Activated CD4-positive, alpha-beta T cell treated with anti-CD3 and anti-CD28 coated beads for 48 hours (primary cell): ENCODE data around the gene ALPI.
"Not testable (repeated sequence)": the region's sequence is repeated elsewhere in the genome, so short reads cannot be mapped to it uniquely, and the experiment has no call there.

ENCODE experiments used
- DNase-seq: peaks from one replicate; pipeline ENCODE4 v3.0.0-alpha.2; 2020

The ALPI gene

GRCh38 chr2:232443669-232444408, 12.1 kb upstream of the ALPI start:
- DNase-seq: not testable (repeated sequence)

- DNase-seq: peak; percentile 86
Observed at GRCh38 chr2:232444409-232445148, 11.4 kb upstream of the ALPI start.

- not testable (repeated sequence) for DNase-seq
Observed at GRCh38 chr2:232445149-232445885, 10.6 kb upstream of the ALPI start.

- DNase-seq: not testable (repeated sequence)
Observed at GRCh38 chr2:232446266-232446777, 9.6 kb upstream of the ALPI start.

- DNase-seq: no peak
Observed at GRCh38 chr2:232447091-232447620, 8.8 kb upstream of the ALPI start.

- no peak for DNase-seq
Observed at GRCh38 chr2:232447638-232448303, 8.2 kb upstream of the ALPI start.

- no peak for DNase-seq
Observed at GRCh38 chr2:232448304-232448690, 7.7 kb upstream of the ALPI start.

GRCh38 chr2:232449964-232450363, 6.0 kb upstream of the ALPI start:
- DNase-seq: no peak

GRCh38 chr2:232451645-232452044, 4.3 kb upstream of the ALPI start:
- not testable (repeated sequence) for DNase-seq

- DNase-seq: no peak
Observed at GRCh38 chr2:232454630-232455029, 1.3 kb upstream of the ALPI start.

- no peak for DNase-seq
Observed at GRCh38 chr2:232456296-232457120, 555 bp downstream of the ALPI start.

- DNase-seq: no peak
Observed at GRCh38 chr2:232457121-232458011, 1.4 kb downstream of the ALPI start.

GRCh38 chr2:232458051-232458660, 2.2 kb downstream of the ALPI start:
- DNase-seq: no peak

- no peak for DNase-seq
Observed at GRCh38 chr2:232458661-232459418, 2.9 kb downstream of the ALPI start.

- DNase-seq: no peak
Observed at GRCh38 chr2:232459419-232460035, 3.6 kb downstream of the ALPI start.

GRCh38 chr2:232460171-232460570, 4.2 kb downstream of the ALPI start:
- DNase-seq: no peak

- DNase-seq: no peak
Observed at GRCh38 chr2:232463701-232464543, 8.0 kb downstream of the ALPI start.

GRCh38 chr2:232464544-232464885, 8.6 kb downstream of the ALPI start:
- no peak for DNase-seq
